Sigmoid colon (tissue), 7 donors: ENCODE results near the gene INAFM1. TPM values are rescaled to one million over a fixed set of nuclear protein-coding genes. Genes with fewer than 3 reads are reported as not detected.

ENCODE experiments used
- DNase-seq: peaks from one replicate; pipeline ENCODE4 v3.0.0-alpha.2; 2019
- H3K27ac ChIP-seq, 4 donors: fragments of 200-600 bp; sonication (generic); one replicate each; pipeline ENCODE4 v1.5.1; 2016 to 2019; ENCODE audit warnings: mild to moderate bottlenecking in 1 of 4
- H3K27me3 ChIP-seq, 3 donors: fragments of 200-600 bp; sonication (generic); one replicate each; pipeline ENCODE4 v1.5.1; 2019; ENCODE audit warnings: mild to moderate bottlenecking in 1 of 3
- H3K36me3 ChIP-seq, 4 donors: fragments of 200-600 bp; sonication (generic); one replicate each; pipeline ENCODE4 v1.5.1; 2016 to 2019
- H3K4me1 ChIP-seq, 4 donors: fragments of 200-600 bp; sonication (generic); one replicate each; pipeline ENCODE4 v1.5.1; 2017 to 2019
- H3K4me3 ChIP-seq, 4 donors: fragments of 200-600 bp; sonication (generic); one replicate each; pipeline ENCODE4 v1.5.1; 2017 to 2019; ENCODE audit warnings: mild to moderate bottlenecking in 2 of 4, moderate library complexity in 1 of 4
- H3K9me3 ChIP-seq, 4 donors: fragments of 200-600 bp in 3 of 4; sonication (generic) in 3 of 4; one replicate each; pipeline versions ENCODE4 v1.5.1 to v1.6.1; 2013 to 2019
- EP300 ChIP-seq, 4 donors: sonication (generic); formaldehyde crosslinking; IDR thresholded peaks; one replicate each; pipeline ENCODE4 v1.6.1; 2017; ENCODE audit warnings: antibody characterized with exemption in 4 of 4
- POLR2A ChIP-seq, 2 donors: fragments of 450-650 bp; IDR thresholded peaks; one replicate each; pipeline ENCODE4 v1.6.1; 2016; ENCODE audit warnings: antibody characterized with exemption in 2 of 2, mild to moderate bottlenecking in 2 of 2, moderate library complexity in 2 of 2
- POLR2AphosphoS5 ChIP-seq, 4 donors: sonication (generic); formaldehyde crosslinking; IDR thresholded peaks; one replicate each; pipeline ENCODE4 v1.6.1; 2017; ENCODE audit warnings: antibody characterized with exemption in 4 of 4
- WGBS, 2 donors: extraction: QIAGEN DNeasy Blood & Tissue Kit; methylation state at CpG; one replicate each; pipeline ENCODE4 v1.1.7; 2013; 5-methylcytosine and 5-hydroxymethylcytosine counted together
- intact Hi-C: fragments of 100-400 bp; cut with DNase I; formaldehyde crosslinking; loops from one replicate; pipeline ENCODE4 v1.15.1; 2023
- polyA plus RNA-seq, 3 donors: library from polyadenylated mRNA; stranded (reverse); fragments of 200-250 nt; gene quantifications; one replicate each; pipeline ENCODE4 v1.2.3, GENCODE V29; 2013
- total RNA-seq, 4 donors: library from RNA; depleted of rRNA; stranded (reverse); fragments of >200 nt; gene quantifications; one replicate each; pipeline ENCODE4 v1.1.0, GENCODE V29; 2016
- TF ChIP-seq, protein P1 (sequence below), 4 experiments: fragments of 450-650 bp in 3 of 4; fragments of 200-600 bp in 1 of 4; IDR thresholded peaks; one replicate each; pipeline ENCODE4 v1.5.1; 2016 to 2019; ENCODE audit warnings: antibody characterized with exemption in 4 of 4, mild to moderate bottlenecking in 3 of 4, moderate library complexity in 2 of 4
- donor health status: healthy with polysubstance abuse.
- donor health status: Bipolar disorder and iron deficiency.
- donor health status: healthy.

The INAFM1 gene
- total and polyA plus RNA-seq, 7 donors = 3.0 to 16.3 (median 10.7) TPM

DNA sequence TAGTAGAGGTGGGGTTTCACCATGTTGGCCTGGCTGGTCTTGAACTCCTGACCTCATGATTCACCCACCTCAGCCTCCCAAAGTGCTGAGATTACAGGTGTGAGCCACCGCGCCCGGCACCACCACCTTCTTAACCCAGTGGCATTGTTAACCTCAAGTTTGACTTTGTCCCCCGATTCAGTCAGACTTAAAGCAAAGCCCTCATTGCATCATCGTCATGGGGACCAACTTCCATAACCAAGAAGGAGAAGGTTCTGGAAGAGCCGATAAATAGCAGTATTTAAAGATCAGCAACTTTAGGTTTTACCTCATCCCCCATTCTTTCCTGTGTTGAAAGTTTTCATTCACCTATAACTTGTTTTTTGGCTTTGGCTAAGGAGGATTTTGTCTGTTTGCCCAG is 6.7 kb upstream of the INAFM1 start:
- DNase-seq = no peak
- H3K4me1 ChIP-seq = peaks cover 0 to 10% (median 8%) of the 10 kb centered on the region in 4 donors
- peaks cover 30 to 82% (median 56%) of the 10 kb centered on the region in 4 donors for H3K36me3 ChIP-seq
- H3K4me3 ChIP-seq = no peak overlapping the region
- TF ChIP-seq POLR2A (IDR thresholded peaks at IDR 0.05) = no peak
- TF ChIP-seq, protein P1, sequence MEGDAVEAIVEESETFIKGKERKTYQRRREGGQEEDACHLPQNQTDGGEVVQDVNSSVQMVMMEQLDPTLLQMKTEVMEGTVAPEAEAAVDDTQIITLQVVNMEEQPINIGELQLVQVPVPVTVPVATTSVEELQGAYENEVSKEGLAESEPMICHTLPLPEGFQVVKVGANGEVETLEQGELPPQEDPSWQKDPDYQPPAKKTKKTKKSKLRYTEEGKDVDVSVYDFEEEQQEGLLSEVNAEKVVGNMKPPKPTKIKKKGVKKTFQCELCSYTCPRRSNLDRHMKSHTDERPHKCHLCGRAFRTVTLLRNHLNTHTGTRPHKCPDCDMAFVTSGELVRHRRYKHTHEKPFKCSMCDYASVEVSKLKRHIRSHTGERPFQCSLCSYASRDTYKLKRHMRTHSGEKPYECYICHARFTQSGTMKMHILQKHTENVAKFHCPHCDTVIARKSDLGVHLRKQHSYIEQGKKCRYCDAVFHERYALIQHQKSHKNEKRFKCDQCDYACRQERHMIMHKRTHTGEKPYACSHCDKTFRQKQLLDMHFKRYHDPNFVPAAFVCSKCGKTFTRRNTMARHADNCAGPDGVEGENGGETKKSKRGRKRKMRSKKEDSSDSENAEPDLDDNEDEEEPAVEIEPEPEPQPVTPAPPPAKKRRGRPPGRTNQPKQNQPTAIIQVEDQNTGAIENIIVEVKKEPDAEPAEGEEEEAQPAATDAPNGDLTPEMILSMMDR (IDR thresholded peaks at IDR 0.05) = no peak
- no peak for TF ChIP-seq POLR2AphosphoS5 (IDR thresholded peaks at IDR 0.05)
- TF ChIP-seq EP300 (IDR thresholded peaks at IDR 0.05) = no peak
- WGBS, 2 donors = 88 to 91% methylated on average over 6 of the region's 6 CpGs
- H3K27ac ChIP-seq = no peak overlapping the region
- no peaks in the 10 kb centered on the region for H3K27me3 ChIP-seq
- no peaks in the 10 kb centered on the region for H3K9me3 ChIP-seq
- intact Hi-C loops = no loop called here

- H3K4me1 ChIP-seq = peaks cover 0 to 11% (median 10%) of the 10 kb centered on the region in 4 donors
- TF ChIP-seq EP300 (IDR thresholded peaks at IDR 0.05) (no peak), POLR2AphosphoS5 (IDR thresholded peaks at IDR 0.05) (no peak), POLR2A (IDR thresholded peaks at IDR 0.05) (no peak)
- TF ChIP-seq, protein P1 (IDR thresholded peaks at IDR 0.05) = no peak
- no peak overlapping the region for H3K4me3 ChIP-seq
- intact Hi-C loops = no loop called here
- 89 to 95% methylated on average over 7 of the region's 7 CpGs for WGBS, 2 donors
- no peaks in the 10 kb centered on the region for H3K9me3 ChIP-seq
- H3K27me3 ChIP-seq = no peaks in the 10 kb centered on the region
- peaks cover 30 to 66% (median 44%) of the 10 kb centered on the region in 4 donors for H3K36me3 ChIP-seq
- no peak overlapping the region for H3K27ac ChIP-seq
- DNase-seq = no peak
Measured at GRCh38 chr19:47269596-47269995, 5.1 kb upstream of the INAFM1 start.

GRCh38 chr19:47270408-47270807 is 4.3 kb upstream of the INAFM1 start:
- Histone ChIP-seq H3K9me3 (no peaks in the 10 kb centered on the region), H3K27ac (no peak overlapping the region), H3K4me3 (no peak overlapping the region), H3K27me3 (no peaks in the 10 kb centered on the region), H3K4me1 (peaks cover 0 to 18% (median 15%) of the 10 kb centered on the region in 4 donors), H3K36me3 (peaks cover 22 to 58% (median 36%) of the 10 kb centered on the region in 4 donors)
- WGBS, 2 donors = 93% methylated on average over 10 of the region's 10 CpGs
- no peak for DNase-seq
- intact Hi-C loops = loop anchor here (10.0 kb wide), 3 partner anchors 334 to 1354 kb away; partner anchors contain the start of genes BICRA and EHD2
- TF ChIP-seq POLR2A (IDR thresholded peaks at IDR 0.05) (no peak), EP300 (IDR thresholded peaks at IDR 0.05) (no peak), POLR2AphosphoS5 (IDR thresholded peaks at IDR 0.05) (no peak)
- TF ChIP-seq, protein P1 (IDR thresholded peaks at IDR 0.05) = no peak

GRCh38 chr19:47271949-47272348 is 2.7 kb upstream of the INAFM1 start:
- DNase-seq = no peak
- no peak overlapping the region for H3K4me3 ChIP-seq
- H3K36me3 ChIP-seq = peaks cover 15 to 43% (median 23%) of the 10 kb centered on the region in 4 donors
- intact Hi-C loops = loop anchor here (2.0 to 10.0 kb wide), 4 partner anchors 45 to 1353 kb away; partner anchors contain the start of genes BICRA and EHD2
- no peaks in the 10 kb centered on the region for H3K27me3 ChIP-seq
- WGBS, 2 donors = 75 to 86% methylated on average over 6 of the region's 6 CpGs
- TF ChIP-seq POLR2A (IDR thresholded peaks at IDR 0.05) (no peak), POLR2AphosphoS5 (IDR thresholded peaks at IDR 0.05) (no peak), EP300 (IDR thresholded peaks at IDR 0.05) (no peak)
- TF ChIP-seq, protein P1 (IDR thresholded peaks at IDR 0.05) = no peak
- peaks cover 0 to 33% (median 31%) of the 10 kb centered on the region in 4 donors for H3K4me1 ChIP-seq
- H3K27ac ChIP-seq = peak overlapping the region; percentile 93 to 97 (median 97)
- no peaks in the 10 kb centered on the region for H3K9me3 ChIP-seq
